ENCODE data around the gene LGALS9.

LGALS9 gene

GRCh38 chr17:27602721-27603420 lies 28.1 kb upstream of the LGALS9 start:
- peak in 1 of 2 donors; percentile 37 for DNase-seq (ENCODE audit: extremely low read depth in 1 of 2, low read depth in 1 of 2)

- no peak for DNase-seq (ENCODE audit: extremely low read depth in 1 of 2, low read depth in 1 of 2)
These were observed 27.6 kb upstream of the LGALS9 start for GRCh38 chr17:27603421-27603770.

GRCh38 chr17:27603880-27604794 lies 26.9 kb upstream of the LGALS9 start:
- no peak for DNase-seq (ENCODE audit: extremely low read depth in 1 of 2, low read depth in 1 of 2)

GRCh38 chr17:27605409-27605808 lies 25.6 kb upstream of the LGALS9 start:
- no peak for DNase-seq (ENCODE audit: extremely low read depth in 1 of 2, low read depth in 1 of 2)

GRCh38 chr17:27607521-27608091 lies 23.4 kb upstream of the LGALS9 start:
- no peak for DNase-seq (ENCODE audit: extremely low read depth in 1 of 2, low read depth in 1 of 2)

- no peak for DNase-seq (ENCODE audit: extremely low read depth in 1 of 2, low read depth in 1 of 2)
These were observed 22.4 kb upstream of the LGALS9 start for GRCh38 chr17:27608328-27609230.

- DNase-seq (ENCODE audit: extremely low read depth in 1 of 2, low read depth in 1 of 2), result no peak
These were observed 21.2 kb upstream of the LGALS9 start for GRCh38 chr17:27609611-27610303.

- no peak for DNase-seq (ENCODE audit: extremely low read depth in 1 of 2, low read depth in 1 of 2)
These were observed 20.7 kb upstream of the LGALS9 start for GRCh38 chr17:27610304-27610677.

GRCh38 chr17:27612160-27612770 lies 18.7 kb upstream of the LGALS9 start:
- DNase-seq (ENCODE audit: extremely low read depth in 1 of 2, low read depth in 1 of 2), result no peak

GRCh38 chr17:27613433-27613832 lies 17.6 kb upstream of the LGALS9 start:
- no peak for DNase-seq (ENCODE audit: extremely low read depth in 1 of 2, low read depth in 1 of 2)

GRCh38 chr17:27615121-27615520 lies 15.9 kb upstream of the LGALS9 start:
- no peak for DNase-seq (ENCODE audit: extremely low read depth in 1 of 2, low read depth in 1 of 2)

GRCh38 chr17:27616414-27616813 lies 14.6 kb upstream of the LGALS9 start:
- DNase-seq (ENCODE audit: extremely low read depth in 1 of 2, low read depth in 1 of 2), result no peak

- DNase-seq (ENCODE audit: extremely low read depth in 1 of 2, low read depth in 1 of 2), result no peak
These were observed 12.6 kb upstream of the LGALS9 start for GRCh38 chr17:27618417-27618816.

GRCh38 chr17:27620721-27621120 lies 10.3 kb upstream of the LGALS9 start:
- no peak for DNase-seq (ENCODE audit: extremely low read depth in 1 of 2, low read depth in 1 of 2)

GRCh38 chr17:27621536-27621935 lies 9.5 kb upstream of the LGALS9 start:
- DNase-seq (ENCODE audit: extremely low read depth in 1 of 2, low read depth in 1 of 2), result no peak

GRCh38 chr17:27621942-27622559 lies 8.9 kb upstream of the LGALS9 start:
- DNase-seq (ENCODE audit: extremely low read depth in 1 of 2, low read depth in 1 of 2), result no peak

- DNase-seq (ENCODE audit: extremely low read depth in 1 of 2, low read depth in 1 of 2), result no peak
These were observed 8.0 kb upstream of the LGALS9 start for GRCh38 chr17:27622986-27623385.

GRCh38 chr17:27623614-27624013 lies 7.4 kb upstream of the LGALS9 start:
- DNase-seq (ENCODE audit: extremely low read depth in 1 of 2, low read depth in 1 of 2), result no peak

- no peak for DNase-seq (ENCODE audit: extremely low read depth in 1 of 2, low read depth in 1 of 2)
These were observed 6.4 kb upstream of the LGALS9 start for GRCh38 chr17:27624539-27624938.

Data from stimulated activated CD8-positive, alpha-beta memory T cell treated with anti-CD3 and anti-CD28 coated beads, Interleukin-7, amount 100 ng/mL, for 48 hours (primary cell).